Colonic mucosa (tissue), 4 donors: Measurements from ENCODE around the gene ALDH4A1. TPM values are rescaled to one million over a fixed set of nuclear protein-coding genes. Genes with fewer than 3 reads are reported as not detected.
"Not testable (repeated sequence)": the region's sequence is repeated elsewhere in the genome, so short reads cannot be mapped to it uniquely, and the experiment has no call there.

ENCODE experiments used
- DNase-seq: peaks from one replicate; pipeline ENCODE4 v3.0.0-alpha.2; 2020
- H3K27ac ChIP-seq: fragments of 200-600 bp; one replicate; pipeline ENCODE4 v1.8.0; 2021
- H3K27me3 ChIP-seq: fragments of 200-600 bp; one replicate; pipeline ENCODE4 v1.8.0; 2021
- H3K36me3 ChIP-seq: fragments of 200-600 bp; one replicate; pipeline ENCODE4 v1.8.0; 2021
- H3K4me1 ChIP-seq: fragments of 200-600 bp; one replicate; pipeline ENCODE4 v1.8.0; 2021; ENCODE audit warnings: mild to moderate bottlenecking
- H3K4me3 ChIP-seq: fragments of 200-600 bp; one replicate; pipeline ENCODE4 v1.8.0; 2021
- H3K9ac ChIP-seq, 2 donors: one replicate each; pipeline ENCODE4 v1.7.0; 2013; ENCODE audit warnings: control low read depth in 2 of 2, low read depth in 2 of 2, low read length in 2 of 2
- H3K9me3 ChIP-seq: fragments of 200-600 bp; one replicate; pipeline ENCODE4 v1.8.0; 2021
- intact Hi-C: fragments of 100-400 bp; cut with DNase I; formaldehyde crosslinking; loops from one replicate; pipeline ENCODE4 v1.14.1; 2022
- total RNA-seq, 2 donors: library from RNA; stranded (reverse); fragmentation: NEBNext Ultra II Directional in 1 of 2; extraction: Animal tissue kit (Norgen Biotek cat#: 25700) in 1 of 2; gene quantifications; one replicate each; pipeline ENCODE4 v1.2.1, GENCODE V29; 2021
- TF ChIP-seq, protein P1 (sequence below): fragments of 200-600 bp; IDR thresholded peaks from one replicate; pipeline ENCODE4 v1.8.0; 2022; ENCODE audit warnings: antibody characterized with exemption, mild to moderate bottlenecking
- donor health status: healthy.
- donor health status: DM: no; HTN: no; CAD: no.
- donor health status: DM: no; HTN: no; CAD: no.

Gene ALDH4A1
- total RNA-seq, 2 donors from 2014 or later = 7.9 to 13.0 TPM

DNA sequence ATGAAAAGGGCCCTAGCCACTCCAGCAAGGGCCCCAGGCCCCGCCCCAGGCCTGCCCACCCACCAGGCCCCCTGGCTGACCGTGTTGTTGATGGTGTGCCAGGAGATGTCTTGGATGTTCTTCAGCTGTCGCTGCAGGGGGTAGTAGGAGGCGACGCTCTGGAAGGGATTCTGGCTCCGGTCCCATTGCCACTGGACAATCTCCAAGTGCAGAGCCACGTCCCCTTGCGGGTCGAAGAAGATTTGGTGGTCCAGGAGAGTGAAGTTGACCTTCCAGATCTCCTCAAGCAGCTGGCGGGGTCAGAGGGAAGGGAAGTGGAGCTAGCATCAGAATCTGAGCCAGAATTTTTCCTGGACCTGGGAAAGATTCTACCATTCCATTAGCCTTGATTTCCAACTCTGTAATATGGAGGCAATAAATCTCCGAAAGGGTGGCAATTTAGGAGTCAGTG lies 53.1 kb downstream of the ALDH4A1 start:
- TF ChIP-seq, protein P1, sequence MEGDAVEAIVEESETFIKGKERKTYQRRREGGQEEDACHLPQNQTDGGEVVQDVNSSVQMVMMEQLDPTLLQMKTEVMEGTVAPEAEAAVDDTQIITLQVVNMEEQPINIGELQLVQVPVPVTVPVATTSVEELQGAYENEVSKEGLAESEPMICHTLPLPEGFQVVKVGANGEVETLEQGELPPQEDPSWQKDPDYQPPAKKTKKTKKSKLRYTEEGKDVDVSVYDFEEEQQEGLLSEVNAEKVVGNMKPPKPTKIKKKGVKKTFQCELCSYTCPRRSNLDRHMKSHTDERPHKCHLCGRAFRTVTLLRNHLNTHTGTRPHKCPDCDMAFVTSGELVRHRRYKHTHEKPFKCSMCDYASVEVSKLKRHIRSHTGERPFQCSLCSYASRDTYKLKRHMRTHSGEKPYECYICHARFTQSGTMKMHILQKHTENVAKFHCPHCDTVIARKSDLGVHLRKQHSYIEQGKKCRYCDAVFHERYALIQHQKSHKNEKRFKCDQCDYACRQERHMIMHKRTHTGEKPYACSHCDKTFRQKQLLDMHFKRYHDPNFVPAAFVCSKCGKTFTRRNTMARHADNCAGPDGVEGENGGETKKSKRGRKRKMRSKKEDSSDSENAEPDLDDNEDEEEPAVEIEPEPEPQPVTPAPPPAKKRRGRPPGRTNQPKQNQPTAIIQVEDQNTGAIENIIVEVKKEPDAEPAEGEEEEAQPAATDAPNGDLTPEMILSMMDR = no peak
- no peak overlapping the region for H3K27ac ChIP-seq
- H3K4me1 ChIP-seq = no peaks in the 10 kb centered on the region
- H3K4me3 ChIP-seq = no peak overlapping the region
- intact Hi-C loops = no loop called here
- no peaks in the 10 kb centered on the region for H3K27me3 ChIP-seq
- no peak overlapping the region for H3K9ac ChIP-seq
- H3K9me3 ChIP-seq = no peaks in the 10 kb centered on the region
- H3K36me3 ChIP-seq = no peaks in the 10 kb centered on the region
- DNase-seq = no peak

GRCh38 chr1:18847723-18848122 lies 54.6 kb downstream of the ALDH4A1 start:
- H3K27ac ChIP-seq, H3K9me3 ChIP-seq, H3K4me1 ChIP-seq, intact Hi-C loops, DNase-seq, H3K9ac ChIP-seq, H3K4me3 ChIP-seq, H3K36me3 ChIP-seq, H3K27me3 ChIP-seq: not testable (repeated sequence)

GRCh38 chr1:18840145-18840544 lies 62.2 kb downstream of the ALDH4A1 start:
- TF ChIP-seq, protein P1 = no peak
- Histone ChIP-seq H3K36me3 (no peaks in the 10 kb centered on the region), H3K9ac (no peak overlapping the region), H3K9me3 (no peaks in the 10 kb centered on the region), H3K4me3 (no peak overlapping the region), H3K27ac (no peak overlapping the region), H3K27me3 (no peaks in the 10 kb centered on the region), H3K4me1 (no peaks in the 10 kb centered on the region)
- no peak for DNase-seq
- intact Hi-C loops = no loop called here

- H3K36me3 ChIP-seq = no peaks in the 10 kb centered on the region
- TF ChIP-seq, protein P1 = no peak
- H3K4me3 ChIP-seq = no peak overlapping the region
- intact Hi-C loops = no loop called here
- H3K9ac ChIP-seq = no peak overlapping the region
- DNase-seq = no peak
- no peaks in the 10 kb centered on the region for H3K9me3 ChIP-seq
- H3K4me1 ChIP-seq = no peaks in the 10 kb centered on the region
- H3K27me3 ChIP-seq = no peaks in the 10 kb centered on the region
- no peak overlapping the region for H3K27ac ChIP-seq
Observed at GRCh38 chr1:18836654-18837053, 65.7 kb downstream of the ALDH4A1 start.

DNA sequence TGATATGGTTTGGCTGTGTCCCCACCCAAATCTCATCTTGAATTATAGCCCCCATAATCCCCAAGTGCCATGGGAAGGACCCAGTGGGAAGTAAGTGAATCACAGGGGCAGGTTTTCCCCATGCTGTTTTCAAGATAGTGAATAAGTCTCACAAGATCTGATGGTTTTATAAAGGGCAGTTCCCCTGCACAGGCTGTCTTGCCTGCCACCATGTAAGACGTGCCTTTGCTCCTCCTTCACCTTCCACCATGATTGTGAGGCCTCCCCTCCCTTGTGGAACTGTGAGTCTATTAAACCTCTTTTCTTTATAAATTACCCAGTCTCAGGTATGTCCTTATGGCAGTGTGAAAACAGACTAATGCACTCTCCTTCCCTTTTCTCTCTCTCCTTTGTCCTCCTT lies 70.0 kb downstream of the ALDH4A1 start:
- H3K9me3 ChIP-seq, H3K27ac ChIP-seq, DNase-seq, intact Hi-C loops, H3K36me3 ChIP-seq, H3K27me3 ChIP-seq, H3K4me3 ChIP-seq, H3K4me1 ChIP-seq, H3K9ac ChIP-seq: not testable (repeated sequence)

DNA sequence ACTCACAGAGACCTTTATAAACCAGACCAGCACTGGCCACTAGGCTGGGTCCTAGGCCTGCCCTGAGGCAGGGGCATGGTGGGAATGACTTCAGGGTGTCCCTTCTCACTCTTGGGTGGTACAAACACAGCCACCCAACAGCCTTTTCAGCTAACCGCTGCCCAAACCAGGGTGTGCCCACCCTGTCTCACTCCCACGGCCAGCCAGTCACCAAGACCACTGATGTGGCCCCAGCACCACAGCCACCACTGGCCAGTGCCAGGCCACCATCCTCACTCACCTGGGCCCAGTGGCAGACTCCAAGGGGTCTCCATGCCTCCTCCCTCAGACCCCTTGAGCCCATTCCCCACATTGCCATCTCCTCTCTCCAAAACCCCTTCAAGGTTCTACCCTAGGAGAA lies 70.7 kb downstream of the ALDH4A1 start:
- H3K4me3 ChIP-seq = no peak overlapping the region
- intact Hi-C loops = no loop called here
- H3K4me1 ChIP-seq = no peaks in the 10 kb centered on the region
- H3K27me3 ChIP-seq = no peaks in the 10 kb centered on the region
- DNase-seq = no peak
- H3K9me3 ChIP-seq = no peaks in the 10 kb centered on the region
- no peak overlapping the region for H3K27ac ChIP-seq
- TF ChIP-seq, protein P1 = no peak
- no peaks in the 10 kb centered on the region for H3K36me3 ChIP-seq
- H3K9ac ChIP-seq = no peak overlapping the region

- intact Hi-C loops = no loop called here
- Histone ChIP-seq H3K27ac (no peak overlapping the region), H3K9me3 (no peaks in the 10 kb centered on the region), H3K9ac (no peak overlapping the region), H3K4me3 (no peak overlapping the region), H3K36me3 (no peaks in the 10 kb centered on the region), H3K4me1 (no peaks in the 10 kb centered on the region), H3K27me3 (no peaks in the 10 kb centered on the region)
- TF ChIP-seq, protein P1 = no peak
- no peak for DNase-seq
Observed at GRCh38 chr1:18830596-18830995, 71.8 kb downstream of the ALDH4A1 start.
